ENCODE measurements around the gene SF3B4. TPM values are rescaled to one million over a fixed set of nuclear protein-coding genes. Genes with fewer than 3 reads are reported as not detected.

Gene SF3B4
- total RNA-seq, 1 experiment from 2014 or later, result 120 TPM

DNA sequence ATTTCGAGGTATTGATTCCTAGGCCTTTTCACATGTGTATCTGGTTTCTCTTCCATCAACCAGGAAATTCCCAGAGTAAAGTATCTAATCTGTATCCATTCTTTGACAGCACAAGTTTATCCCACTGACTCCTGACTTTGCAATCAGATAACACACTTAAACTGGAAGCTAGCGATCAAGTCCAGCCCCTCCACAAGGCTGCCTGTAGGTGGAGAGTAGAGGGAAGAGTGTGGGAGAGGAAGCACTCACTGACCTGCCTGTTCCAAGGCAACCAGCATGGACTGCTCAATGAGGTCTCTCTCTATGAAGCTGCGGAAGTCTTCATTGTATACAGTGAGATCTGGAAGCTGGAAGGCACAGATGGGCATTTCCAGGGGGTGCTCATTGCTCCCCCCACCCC, 39.4 kb upstream of the SF3B4 start:
- H3K9me3 ChIP-seq (ENCODE audit: control insufficient read depth, insufficient read depth, low read depth, low read length), result no peaks in the 10 kb centered on the region
- no peak for TF ChIP-seq TCF7L2 (IDR thresholded peaks at IDR 0.05; ENCODE audit: low read depth, low read length)
- TF ChIP-seq, protein P1, sequence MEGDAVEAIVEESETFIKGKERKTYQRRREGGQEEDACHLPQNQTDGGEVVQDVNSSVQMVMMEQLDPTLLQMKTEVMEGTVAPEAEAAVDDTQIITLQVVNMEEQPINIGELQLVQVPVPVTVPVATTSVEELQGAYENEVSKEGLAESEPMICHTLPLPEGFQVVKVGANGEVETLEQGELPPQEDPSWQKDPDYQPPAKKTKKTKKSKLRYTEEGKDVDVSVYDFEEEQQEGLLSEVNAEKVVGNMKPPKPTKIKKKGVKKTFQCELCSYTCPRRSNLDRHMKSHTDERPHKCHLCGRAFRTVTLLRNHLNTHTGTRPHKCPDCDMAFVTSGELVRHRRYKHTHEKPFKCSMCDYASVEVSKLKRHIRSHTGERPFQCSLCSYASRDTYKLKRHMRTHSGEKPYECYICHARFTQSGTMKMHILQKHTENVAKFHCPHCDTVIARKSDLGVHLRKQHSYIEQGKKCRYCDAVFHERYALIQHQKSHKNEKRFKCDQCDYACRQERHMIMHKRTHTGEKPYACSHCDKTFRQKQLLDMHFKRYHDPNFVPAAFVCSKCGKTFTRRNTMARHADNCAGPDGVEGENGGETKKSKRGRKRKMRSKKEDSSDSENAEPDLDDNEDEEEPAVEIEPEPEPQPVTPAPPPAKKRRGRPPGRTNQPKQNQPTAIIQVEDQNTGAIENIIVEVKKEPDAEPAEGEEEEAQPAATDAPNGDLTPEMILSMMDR (IDR thresholded peaks at IDR 0.05), result no peak
- no peak for TF ChIP-seq POLR2AphosphoS5 (IDR thresholded peaks at IDR 0.05; ENCODE audit: low read depth, low read length)
- TF ChIP-seq, protein P2, sequence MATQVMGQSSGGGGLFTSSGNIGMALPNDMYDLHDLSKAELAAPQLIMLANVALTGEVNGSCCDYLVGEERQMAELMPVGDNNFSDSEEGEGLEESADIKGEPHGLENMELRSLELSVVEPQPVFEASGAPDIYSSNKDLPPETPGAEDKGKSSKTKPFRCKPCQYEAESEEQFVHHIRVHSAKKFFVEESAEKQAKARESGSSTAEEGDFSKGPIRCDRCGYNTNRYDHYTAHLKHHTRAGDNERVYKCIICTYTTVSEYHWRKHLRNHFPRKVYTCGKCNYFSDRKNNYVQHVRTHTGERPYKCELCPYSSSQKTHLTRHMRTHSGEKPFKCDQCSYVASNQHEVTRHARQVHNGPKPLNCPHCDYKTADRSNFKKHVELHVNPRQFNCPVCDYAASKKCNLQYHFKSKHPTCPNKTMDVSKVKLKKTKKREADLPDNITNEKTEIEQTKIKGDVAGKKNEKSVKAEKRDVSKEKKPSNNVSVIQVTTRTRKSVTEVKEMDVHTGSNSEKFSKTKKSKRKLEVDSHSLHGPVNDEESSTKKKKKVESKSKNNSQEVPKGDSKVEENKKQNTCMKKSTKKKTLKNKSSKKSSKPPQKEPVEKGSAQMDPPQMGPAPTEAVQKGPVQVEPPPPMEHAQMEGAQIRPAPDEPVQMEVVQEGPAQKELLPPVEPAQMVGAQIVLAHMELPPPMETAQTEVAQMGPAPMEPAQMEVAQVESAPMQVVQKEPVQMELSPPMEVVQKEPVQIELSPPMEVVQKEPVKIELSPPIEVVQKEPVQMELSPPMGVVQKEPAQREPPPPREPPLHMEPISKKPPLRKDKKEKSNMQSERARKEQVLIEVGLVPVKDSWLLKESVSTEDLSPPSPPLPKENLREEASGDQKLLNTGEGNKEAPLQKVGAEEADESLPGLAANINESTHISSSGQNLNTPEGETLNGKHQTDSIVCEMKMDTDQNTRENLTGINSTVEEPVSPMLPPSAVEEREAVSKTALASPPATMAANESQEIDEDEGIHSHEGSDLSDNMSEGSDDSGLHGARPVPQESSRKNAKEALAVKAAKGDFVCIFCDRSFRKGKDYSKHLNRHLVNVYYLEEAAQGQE (IDR thresholded peaks at IDR 0.05; ENCODE audit: insufficient read depth in 1 of 2, low read depth in 2 of 2, low read length in 1 of 2), result no peak
- H3K27me3 ChIP-seq (ENCODE audit: control insufficient read depth, insufficient read depth, low read length), result no peaks in the 10 kb centered on the region
- no peak for DNase-seq (ENCODE audit: low read depth, low spot score)
- no peak overlapping the region for H3K4me3 ChIP-seq (ENCODE audit: low read depth in 2 of 2, low read length in 2 of 2)
- CTCF ChIA-PET, result no interaction called here
- H3K27ac ChIP-seq (ENCODE audit: low read length), result no peak overlapping the region
- no TSS peak for BruUV-seq (replicated peaks)
- H3K4me1 ChIP-seq (ENCODE audit: control insufficient read depth, insufficient read depth, low read length), result no peaks in the 10 kb centered on the region
- 0 out of 2 replicates have a peak, but pooled peaks cover 5% of the 10 kb centered on the region for H3K36me3 ChIP-seq (ENCODE audit: control insufficient read depth, insufficient read depth, low read length)
- POLR2A ChIA-PET, result no interaction called here
- intact Hi-C loops (cut with micrococcal nuclease; ENCODE audit: unreplicated experiment) (no loop called here), in situ Hi-C loops (cut with HindIII; ENCODE audit: low pct_unique_long_range_greater_than_20kb, low sequenced_read_pairs) (no loop called here)
- ATAC-seq, result no peak

DNA sequence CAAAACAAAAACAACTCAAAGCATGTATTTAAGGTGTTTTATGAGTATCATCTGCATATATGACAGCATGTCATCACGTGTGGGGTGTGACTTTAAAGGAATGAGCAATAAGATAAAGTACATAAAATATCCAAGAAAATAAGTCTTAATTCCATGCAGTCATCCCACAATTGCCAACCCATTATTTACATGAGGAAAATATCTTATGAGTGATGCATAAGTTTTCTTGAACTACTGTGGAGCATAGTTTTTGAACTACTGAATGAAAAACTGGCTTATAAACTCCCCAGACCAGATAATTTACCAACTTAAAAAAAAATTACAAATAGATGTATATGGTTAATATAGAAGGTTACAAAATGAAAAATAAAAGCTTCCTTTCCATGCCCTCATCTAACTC, 38.8 kb upstream of the SF3B4 start:
- ATAC-seq, result no peak
- DNase-seq (ENCODE audit: low read depth, low spot score), result no peak
- ChIA-PET CTCF (interaction anchor here (0.5 kb wide), 1 partner anchor 70 kb away, joined by 4 read pairs; no protein-coding TSS in a partner anchor), POLR2A (interaction anchor here (0.6 kb wide), 1 partner anchor 79 kb away, joined by 3 read pairs; no protein-coding TSS in a partner anchor)
- no peaks in the 10 kb centered on the region for H3K27me3 ChIP-seq (ENCODE audit: control insufficient read depth, insufficient read depth, low read length)
- intact Hi-C loops (cut with micrococcal nuclease; ENCODE audit: unreplicated experiment) (no loop called here), in situ Hi-C loops (cut with HindIII; ENCODE audit: low pct_unique_long_range_greater_than_20kb, low sequenced_read_pairs) (no loop called here)
- no peaks in the 10 kb centered on the region for H3K4me1 ChIP-seq (ENCODE audit: control insufficient read depth, insufficient read depth, low read length)
- H3K4me3 ChIP-seq (ENCODE audit: low read depth in 2 of 2, low read length in 2 of 2), result no peak overlapping the region
- no peaks in the 10 kb centered on the region for H3K9me3 ChIP-seq (ENCODE audit: control insufficient read depth, insufficient read depth, low read depth, low read length)
- no peak overlapping the region for H3K27ac ChIP-seq (ENCODE audit: low read length)
- BruUV-seq (replicated peaks), result no TSS peak
- H3K36me3 ChIP-seq (ENCODE audit: control insufficient read depth, insufficient read depth, low read length), result peaks cover 7% of the 10 kb centered on the region; the same call in 1 of the 2 replicates
- TF ChIP-seq TCF7L2 (IDR thresholded peaks at IDR 0.05; ENCODE audit: low read depth, low read length), result no peak
- no peak for TF ChIP-seq SIN3A (IDR thresholded peaks at IDR 0.05; ENCODE audit: borderline replicate concordance, insufficient read depth, low read depth, low read length)
- TF ChIP-seq, protein P1 (IDR thresholded peaks at IDR 0.05), result no peak
- TF ChIP-seq, protein P2 (IDR thresholded peaks at IDR 0.05; ENCODE audit: insufficient read depth in 1 of 2, low read depth in 2 of 2, low read length in 1 of 2), result no peak
- TF ChIP-seq POLR2AphosphoS5 (IDR thresholded peaks at IDR 0.05; ENCODE audit: low read depth, low read length), result no peak
